Activated T-cell treated with anti-CD3 and anti-CD28 coated beads, Interleukin-2, amount 50 U/mL, for 72 hours (primary cell): Measurements from ENCODE around the gene SPX. TPM values are rescaled to one million over a fixed set of nuclear protein-coding genes. Genes with fewer than 3 reads are reported as not detected.

Experiments used
- ATAC-seq, 2 donors: fragments of 150-1000 bp; cut with Tn5 transposase; replicated peaks in 1 of 2; 2 replicates each; pipeline ENCODE4 v1.10.0; 2021; ENCODE audit warnings: moderate library complexity in 2 of 2, mild to moderate bottlenecking in 1 of 2
- DNase-seq, 2 donors: peaks; one replicate each; pipeline ENCODE4 v3.0.0; 2021 to 2022; ENCODE audit warnings: mixed read lengths in 1 of 2
- H3K27ac Mint-ChIP-seq: one replicate; pipeline ENCODE4 v1.8.0; 2022; ENCODE audit warnings: mild to moderate bottlenecking, moderate library complexity, mixed read lengths
- H3K27me3 Mint-ChIP-seq: one replicate; pipeline ENCODE4 v1.8.0; 2022; ENCODE audit warnings: low read depth, mixed read lengths
- H3K36me3 Mint-ChIP-seq, 2 donors: one replicate each; pipeline ENCODE4 v1.8.0; 2022; ENCODE audit warnings: mixed read lengths in 2 of 2, mild to moderate bottlenecking in 1 of 2; ENCODE audit not compliant: insufficient read depth in 2 of 2
- H3K4me1 Mint-ChIP-seq: one replicate; pipeline ENCODE4 v1.8.0; 2022; ENCODE audit warnings: low read depth, mixed read lengths
- H3K4me3 Mint-ChIP-seq, 2 donors: one replicate each; pipeline ENCODE4 v1.8.0; 2022; ENCODE audit warnings: mild to moderate bottlenecking in 2 of 2, mixed read lengths in 2 of 2, moderate library complexity in 2 of 2
- H3K9me3 Mint-ChIP-seq, 2 donors: one replicate each; pipeline ENCODE4 v1.8.0; 2022; ENCODE audit warnings: mixed read lengths in 2 of 2
- total RNA-seq, 2 donors: library from RNA; stranded (reverse); gene quantifications; one replicate each; pipeline ENCODE4 v1.2.3, GENCODE V29; 2022

SPX gene, protein sequence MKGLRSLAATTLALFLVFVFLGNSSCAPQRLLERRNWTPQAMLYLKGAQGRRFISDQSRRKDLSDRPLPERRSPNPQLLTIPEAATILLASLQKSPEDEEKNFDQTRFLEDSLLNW
- total RNA-seq = 1 to 10 TPM; 1.6 to 2.8 TPM

DNA sequence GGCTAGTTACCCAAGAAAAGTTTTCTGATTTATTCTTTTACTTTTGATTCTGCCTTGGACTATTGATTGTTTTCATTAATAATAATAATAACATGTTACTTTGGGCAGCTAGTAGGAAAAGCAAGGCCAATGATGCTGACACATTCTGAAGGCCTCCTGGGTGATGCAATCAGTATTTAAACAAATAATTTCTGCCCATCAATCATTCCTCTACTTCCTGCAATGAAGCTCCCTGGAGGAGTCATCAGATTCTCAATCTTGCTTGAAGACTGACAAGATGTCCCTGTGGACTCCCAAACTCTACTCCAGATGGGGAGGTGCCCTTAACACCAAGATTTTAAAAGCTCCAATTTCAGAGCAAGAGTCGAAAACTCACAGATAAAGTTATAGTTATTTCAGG is at the start of gene SPX:
SPX (plus strand) TSS at position 244 of the 400 bp plus-strand sequence. CDS start 177 bp downstream, outside the sequence.
- peaks cover 4 to 9% of the 10 kb centered on the region in 2 donors for H3K9me3 Mint-ChIP-seq
- peak within 1 kb of the TSS; percentile 82 to 88 for H3K4me3 Mint-ChIP-seq
- DNase-seq (no peak), ATAC-seq (no peak)
- H3K27me3 Mint-ChIP-seq = peaks cover 42% of the 10 kb centered on the region
- H3K27ac Mint-ChIP-seq = no peak within 1 kb of the TSS
- H3K4me1 Mint-ChIP-seq = peaks cover 12% of the 10 kb centered on the region
- H3K36me3 Mint-ChIP-seq = peaks cover 7 to 11% of the 10 kb centered on the region in 2 donors

DNA sequence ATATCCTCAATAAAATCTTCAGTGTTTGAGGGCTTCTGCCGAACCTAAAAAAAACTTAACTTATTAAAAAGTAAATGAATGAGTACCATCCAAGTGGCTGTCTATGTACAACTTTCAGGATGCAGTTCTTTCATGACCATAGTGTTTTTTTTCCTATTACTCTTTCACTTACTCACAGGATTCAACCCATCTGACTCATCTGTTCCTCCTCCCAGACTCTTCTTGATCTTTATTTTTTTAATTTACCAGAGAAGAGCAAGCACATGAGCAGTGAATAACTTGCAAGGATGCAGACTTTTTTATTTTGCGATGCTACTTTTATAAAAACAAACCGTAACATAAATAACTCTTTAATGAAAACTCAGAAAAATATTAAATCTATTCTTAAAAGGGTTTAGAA is 49.1 kb upstream of the SPX start:
- peak; percentile 75 to 76 for ATAC-seq
- peak overlapping the region in 1 of 2 donors; percentile 23 for H3K4me3 Mint-ChIP-seq
- H3K9me3 Mint-ChIP-seq = no peaks in the 10 kb centered on the region
- H3K27me3 Mint-ChIP-seq = no peaks in the 10 kb centered on the region
- H3K4me1 Mint-ChIP-seq = peaks cover 21% of the 10 kb centered on the region
- DNase-seq = no peak
- H3K27ac Mint-ChIP-seq = peak overlapping the region; percentile 89
- peaks cover 7 to 33% of the 10 kb centered on the region in 2 donors for H3K36me3 Mint-ChIP-seq

DNA sequence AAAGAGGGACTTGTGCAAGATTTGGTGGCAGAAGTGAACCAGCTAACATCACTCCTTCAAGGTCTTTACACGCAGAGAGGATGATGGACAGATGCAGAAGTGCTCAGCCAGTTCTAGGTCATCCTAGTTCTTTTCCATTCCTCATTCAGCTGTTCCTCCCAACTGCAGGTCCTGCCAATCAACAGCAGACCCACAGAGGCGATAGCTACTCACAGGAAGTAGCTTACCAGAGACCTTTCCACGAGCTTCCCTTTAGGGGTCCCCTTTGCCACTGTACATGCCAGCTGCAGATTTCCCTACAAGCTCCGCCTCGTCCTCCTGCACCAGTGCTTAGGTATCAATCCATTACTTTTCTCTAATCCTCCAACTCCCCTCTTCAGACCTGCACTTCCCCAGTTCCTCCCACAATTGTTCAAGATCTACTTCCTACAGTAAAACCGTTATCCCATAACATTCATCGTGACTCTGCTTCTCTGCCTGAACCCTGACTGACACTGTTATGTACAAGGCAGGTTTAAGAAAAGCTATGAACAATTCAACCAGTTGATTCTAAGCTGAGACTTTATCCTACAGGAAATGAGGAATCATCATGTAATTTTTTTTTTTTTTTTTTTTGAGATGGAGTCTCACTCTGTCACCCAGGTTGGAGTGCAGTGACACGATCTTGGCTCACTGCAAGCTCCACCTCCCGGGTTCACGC is 47.2 kb upstream of the SPX start:
- no peaks in the 10 kb centered on the region for H3K27me3 Mint-ChIP-seq
- peaks cover 21% of the 10 kb centered on the region for H3K4me1 Mint-ChIP-seq
- no peak overlapping the region for H3K4me3 Mint-ChIP-seq
- H3K9me3 Mint-ChIP-seq = no peaks in the 10 kb centered on the region
- ATAC-seq (no peak), DNase-seq (no peak)
- H3K27ac Mint-ChIP-seq = no peak overlapping the region
- peaks cover 5 to 20% of the 10 kb centered on the region in 2 donors for H3K36me3 Mint-ChIP-seq

DNA sequence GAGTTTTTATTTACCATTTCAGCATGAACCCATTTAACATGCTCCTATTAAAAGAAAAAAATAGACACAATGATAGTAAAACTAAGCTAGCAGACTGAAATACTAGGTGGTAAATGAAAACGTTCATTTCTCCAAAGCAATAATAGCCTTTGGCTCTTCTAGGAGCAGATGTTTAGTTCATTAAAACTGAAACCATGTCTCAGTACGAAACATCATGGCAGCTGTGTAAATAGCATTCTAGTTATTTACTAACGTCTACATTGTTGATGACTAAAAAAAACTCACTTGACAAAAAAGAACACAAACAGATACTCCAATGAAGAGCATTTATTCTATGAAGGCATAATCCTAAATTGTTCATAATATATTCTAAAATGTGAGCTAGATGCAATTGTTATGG is 42.6 kb upstream of the SPX start:
- ATAC-seq = no peak
- DNase-seq = no peak
- Mint-ChIP-seq H3K27ac (no peak overlapping the region), H3K36me3 (peaks cover 10 to 14% of the 10 kb centered on the region in 2 donors), H3K9me3 (no peaks in the 10 kb centered on the region), H3K27me3 (no peaks in the 10 kb centered on the region), H3K4me1 (no peaks in the 10 kb centered on the region), H3K4me3 (no peak overlapping the region)

DNA sequence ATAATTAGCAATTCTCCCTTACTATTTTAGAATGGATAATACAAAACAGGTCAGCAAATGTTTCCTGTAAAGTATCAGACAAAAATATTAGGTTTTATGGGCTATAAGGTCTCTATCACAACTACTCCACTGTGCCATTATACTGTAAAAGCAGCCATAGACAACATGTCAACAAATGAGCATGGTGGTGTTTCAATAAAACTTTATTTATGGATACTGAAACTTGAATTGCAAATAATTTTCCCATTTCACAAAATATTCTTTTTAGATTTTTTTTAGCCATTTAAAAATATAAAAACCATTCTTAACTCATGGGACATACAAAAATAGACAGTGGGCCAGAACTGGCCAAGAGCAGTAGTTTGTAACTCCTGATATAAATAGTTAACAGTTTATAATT is 40.1 kb upstream of the SPX start:
- DNase-seq (no peak), ATAC-seq (no peak)
- Mint-ChIP-seq H3K27ac (no peak overlapping the region), H3K4me1 (no peaks in the 10 kb centered on the region), H3K27me3 (no peaks in the 10 kb centered on the region), H3K9me3 (no peaks in the 10 kb centered on the region), H3K36me3 (peaks cover 17 to 29% of the 10 kb centered on the region in 2 donors), H3K4me3 (no peak overlapping the region)

DNA sequence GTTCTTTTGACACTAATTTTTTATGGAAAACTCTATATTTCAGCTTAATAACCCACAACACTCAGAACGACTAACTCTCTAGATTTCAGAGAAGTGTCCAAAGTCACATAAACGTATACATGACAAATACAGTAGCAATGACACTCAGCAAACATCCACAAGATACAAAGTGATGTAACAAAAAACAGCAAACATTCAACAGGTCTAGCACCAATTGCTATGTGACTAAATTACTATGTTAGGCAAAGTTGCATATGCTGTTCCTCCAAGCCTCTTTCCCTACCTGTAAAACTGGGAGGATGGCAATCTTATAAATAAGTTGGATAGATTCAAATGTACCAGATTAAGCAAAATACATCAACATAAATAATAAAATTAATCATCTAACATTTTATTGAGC is 26.3 kb upstream of the SPX start:
- no peak for DNase-seq
- H3K36me3 Mint-ChIP-seq = peaks cover 13 to 36% of the 10 kb centered on the region in 2 donors
- H3K9me3 Mint-ChIP-seq = no peaks in the 10 kb centered on the region
- no peak for ATAC-seq
- no peak overlapping the region for H3K4me3 Mint-ChIP-seq
- H3K4me1 Mint-ChIP-seq = peaks cover 26% of the 10 kb centered on the region
- peak overlapping the region; percentile 55 for H3K27ac Mint-ChIP-seq
- no peaks in the 10 kb centered on the region for H3K27me3 Mint-ChIP-seq

DNA sequence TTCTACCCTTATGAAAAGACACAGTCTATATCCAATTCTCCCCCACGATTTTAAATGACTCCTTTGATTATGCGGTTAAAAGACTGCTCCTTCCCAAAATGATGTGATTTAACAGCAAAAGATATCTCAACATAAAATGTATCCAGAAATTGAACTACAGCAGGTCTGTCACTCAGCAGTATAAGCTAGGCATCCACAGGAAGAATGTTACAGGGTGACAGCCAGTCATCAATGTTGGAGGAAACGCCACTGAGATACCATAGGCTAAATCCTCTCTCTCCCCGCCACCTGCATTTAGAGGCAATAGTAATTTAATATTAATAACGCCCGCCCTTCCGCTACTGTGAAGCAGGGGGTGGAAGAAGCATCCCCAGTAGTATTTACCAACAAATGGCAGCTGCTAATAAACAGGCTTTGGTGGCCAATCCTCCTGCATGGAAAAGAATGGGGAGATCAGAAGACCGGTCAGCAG is 25.3 kb upstream of the SPX start:
- Mint-ChIP-seq H3K27me3 (no peaks in the 10 kb centered on the region), H3K4me1 (peaks cover 34% of the 10 kb centered on the region), H3K4me3 (no peak overlapping the region), H3K36me3 (peaks cover 10 to 26% of the 10 kb centered on the region in 2 donors), H3K9me3 (no peaks in the 10 kb centered on the region), H3K27ac (no peak overlapping the region)
- ATAC-seq (no peak), DNase-seq (no peak)

DNA sequence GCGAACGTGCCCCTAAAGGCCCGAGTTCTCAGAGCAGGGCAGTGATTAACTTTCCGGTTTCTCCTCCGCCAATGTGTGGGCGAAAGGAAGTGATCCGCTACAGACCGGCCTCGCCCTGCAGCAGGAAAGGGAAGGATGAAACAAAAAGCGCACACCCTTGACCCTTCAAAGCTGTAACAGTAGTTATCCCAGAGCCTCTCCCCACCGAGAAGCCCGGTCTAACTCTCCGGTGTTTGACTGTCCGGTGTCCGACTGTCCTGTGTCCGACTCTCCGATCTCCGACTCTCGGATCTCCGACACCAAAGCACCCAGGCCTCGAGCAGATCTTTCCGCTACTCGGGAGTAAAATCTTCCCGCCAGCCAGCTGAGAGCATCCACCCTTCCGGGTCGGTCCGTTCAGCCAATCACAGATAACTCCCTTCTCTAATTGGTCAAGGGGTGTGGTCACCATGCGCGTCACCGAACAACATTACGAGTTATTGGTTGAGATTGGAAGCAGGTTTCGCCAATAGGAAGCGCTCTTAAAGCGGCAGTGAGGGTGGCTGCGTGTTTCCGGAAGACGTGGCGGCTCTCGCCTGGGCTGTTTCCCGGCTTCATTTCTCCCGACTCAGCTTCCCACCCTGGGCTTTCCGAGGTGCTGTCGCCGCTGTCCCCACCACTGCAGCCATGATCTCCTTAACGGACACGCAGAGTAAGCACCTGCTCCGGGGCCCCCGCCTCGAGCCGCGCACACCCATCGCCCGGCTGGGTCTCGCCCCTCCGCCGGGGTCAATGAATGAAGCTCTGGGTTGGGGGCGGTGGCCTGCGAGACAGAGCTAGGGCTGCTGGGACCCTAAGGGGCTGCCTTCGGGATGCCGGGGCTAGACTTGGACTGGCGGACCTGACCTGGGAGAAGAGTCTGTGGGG is 24.6 kb upstream of the SPX start, which contains the start of the genes GOLT1B and RECQL:
GOLT1B (plus strand) TSS at position 532 of the 906 bp plus-strand sequence; CDS start at position 667, 135 bp downstream.
RECQL (minus strand) TSS at position 378 of the 906 bp plus-strand sequence. CDS start 2,065 bp downstream, outside the sequence.
- no peak within 1 kb of the TSS for H3K4me3 Mint-ChIP-seq

DNA sequence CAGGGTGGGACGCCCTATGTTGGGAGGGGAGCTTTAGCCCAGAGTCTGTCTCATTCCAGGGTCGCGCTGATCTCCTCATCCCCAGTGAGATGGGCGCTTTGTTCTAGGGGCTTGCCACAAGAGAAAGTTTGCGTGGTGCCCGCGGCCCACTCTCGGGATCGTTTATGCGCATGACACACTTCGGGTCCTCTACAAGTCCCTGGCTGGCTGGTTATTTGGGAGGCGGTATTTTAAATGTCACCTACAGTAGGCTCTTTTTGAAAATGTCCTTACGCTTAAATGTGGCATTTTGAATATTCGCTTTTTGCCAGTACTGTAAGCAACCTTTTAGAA is 24.0 kb upstream of the SPX start:
- H3K9me3 Mint-ChIP-seq = no peaks in the 10 kb centered on the region
- ATAC-seq = no peak
- peak; percentile 38 to 44 for DNase-seq
- peaks cover 39% of the 10 kb centered on the region for H3K4me1 Mint-ChIP-seq
- H3K36me3 Mint-ChIP-seq = peaks cover 10 to 21% of the 10 kb centered on the region in 2 donors
- H3K27ac Mint-ChIP-seq = peak overlapping the region; percentile 98
- H3K4me3 Mint-ChIP-seq = no peak overlapping the region
- no peaks in the 10 kb centered on the region for H3K27me3 Mint-ChIP-seq

More for the DNA sequence above, 24.6 kb upstream of the SPX start, which contains the start of the genes GOLT1B and RECQL:
- peak; percentile 91 to 92 for DNase-seq
- H3K4me1 Mint-ChIP-seq = peaks cover 39% of the 10 kb centered on the region
- H3K27ac Mint-ChIP-seq = peak within 1 kb of the TSS; percentile 98
- H3K9me3 Mint-ChIP-seq = no peaks in the 10 kb centered on the region
- H3K27me3 Mint-ChIP-seq = no peaks in the 10 kb centered on the region
- ATAC-seq = peak; percentile 97 to 98
- peaks cover 10 to 26% of the 10 kb centered on the region in 2 donors for H3K36me3 Mint-ChIP-seq

DNA sequence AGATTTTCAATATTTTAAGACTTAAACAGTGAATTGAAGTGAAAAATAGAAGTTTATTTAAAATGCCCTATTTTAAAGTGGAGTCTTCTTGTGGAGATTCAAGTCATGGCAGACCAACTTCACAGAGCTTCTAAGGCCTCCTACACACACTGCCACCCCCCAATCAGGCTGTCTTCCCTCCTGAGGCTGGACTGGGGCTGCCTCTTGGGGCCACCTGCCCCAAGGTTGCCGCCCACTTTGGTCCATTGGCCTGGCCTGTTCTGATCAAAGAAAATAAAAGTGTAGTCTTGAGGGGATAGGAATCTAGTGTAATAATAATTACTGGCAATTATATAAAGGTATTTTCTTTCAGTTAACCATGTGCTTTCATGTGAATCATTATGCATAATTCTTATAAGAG is 23.2 kb upstream of the SPX start:
- no peaks in the 10 kb centered on the region for H3K27me3 Mint-ChIP-seq
- ATAC-seq = no peak
- no peak overlapping the region for H3K4me3 Mint-ChIP-seq
- H3K27ac Mint-ChIP-seq = peak overlapping the region; percentile 98
- no peak for DNase-seq
- H3K36me3 Mint-ChIP-seq = peaks cover 7 to 20% of the 10 kb centered on the region in 2 donors
- peaks cover 41% of the 10 kb centered on the region for H3K4me1 Mint-ChIP-seq
- H3K9me3 Mint-ChIP-seq = no peaks in the 10 kb centered on the region

DNA sequence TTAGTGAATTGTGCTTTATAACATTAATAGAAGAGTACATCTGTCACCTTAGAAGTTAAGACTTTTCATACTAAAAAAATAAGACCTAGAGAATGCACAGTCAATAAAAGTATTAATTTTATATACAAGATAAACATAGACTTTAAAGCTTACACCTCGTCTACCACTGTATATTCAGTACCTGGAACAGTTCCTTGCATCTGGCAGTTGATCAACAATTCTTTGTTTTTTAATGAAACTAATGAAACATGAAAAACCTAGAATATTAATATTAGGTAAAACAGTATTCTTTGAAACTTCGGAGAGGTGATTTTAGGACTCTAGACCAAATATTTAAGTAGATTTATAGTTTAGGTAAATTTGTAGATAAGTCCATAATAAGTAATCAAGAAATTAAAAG is 20.2 kb upstream of the SPX start:
- Mint-ChIP-seq H3K27me3 (no peaks in the 10 kb centered on the region), H3K4me3 (no peak overlapping the region), H3K27ac (no peak overlapping the region), H3K4me1 (peaks cover 69% of the 10 kb centered on the region), H3K36me3 (peaks cover 11 to 23% of the 10 kb centered on the region in 2 donors), H3K9me3 (no peaks in the 10 kb centered on the region)
- DNase-seq (no peak), ATAC-seq (no peak)

DNA sequence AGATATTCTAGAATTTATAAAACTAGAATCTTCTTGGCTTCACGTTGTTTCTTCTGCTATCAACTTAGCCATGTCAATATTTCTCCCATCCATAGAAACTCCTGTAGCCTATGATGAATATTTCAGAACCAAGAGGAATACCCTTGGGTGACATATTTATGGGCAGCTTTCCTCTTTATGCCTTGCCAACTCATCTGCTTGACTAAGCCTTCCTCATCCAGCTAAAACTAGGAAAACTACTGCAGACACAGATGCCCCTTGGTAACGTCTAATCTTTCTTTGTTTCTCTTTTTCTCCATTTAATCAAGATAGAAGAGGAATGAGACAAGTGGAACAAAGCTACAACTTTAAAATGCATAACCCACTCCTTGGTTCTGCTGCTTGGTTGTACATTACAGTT is 18.2 kb upstream of the SPX start:
- H3K36me3 Mint-ChIP-seq = peaks cover 11 to 24% of the 10 kb centered on the region in 2 donors
- DNase-seq (no peak), ATAC-seq (no peak)
- no peaks in the 10 kb centered on the region for H3K9me3 Mint-ChIP-seq
- no peaks in the 10 kb centered on the region for H3K27me3 Mint-ChIP-seq
- no peak overlapping the region for H3K4me3 Mint-ChIP-seq
- peak overlapping the region; percentile 90 for H3K27ac Mint-ChIP-seq
- peaks cover 64% of the 10 kb centered on the region for H3K4me1 Mint-ChIP-seq

DNA sequence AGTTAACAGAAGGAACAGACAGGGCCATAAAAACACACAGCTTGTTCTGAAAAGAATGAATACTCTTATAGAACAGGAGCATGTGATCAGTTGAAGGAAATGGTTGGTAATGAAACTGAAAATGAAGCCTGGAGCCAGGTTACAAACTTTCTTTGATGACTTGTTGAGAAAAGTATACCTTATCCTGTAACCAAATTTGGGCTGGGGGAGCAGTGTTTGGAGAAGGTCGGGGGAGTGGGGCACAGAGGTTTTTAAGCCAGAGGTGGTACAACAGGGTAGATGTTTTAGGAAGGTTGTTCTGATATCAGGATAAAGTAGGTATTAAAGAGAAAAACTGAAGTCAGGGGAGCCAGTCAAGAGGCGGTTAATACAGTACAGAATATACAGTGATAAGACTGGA is 16.3 kb upstream of the SPX start:
- Mint-ChIP-seq H3K27me3 (no peaks in the 10 kb centered on the region), H3K36me3 (peaks cover 11 to 26% of the 10 kb centered on the region in 2 donors), H3K27ac (peak overlapping the region; percentile 96), H3K4me1 (peaks cover 45% of the 10 kb centered on the region), H3K9me3 (no peaks in the 10 kb centered on the region), H3K4me3 (peak overlapping the region; percentile 77 to 86)
- ATAC-seq = peak; percentile 87 to 96
- DNase-seq = peak in 1 of 2 donors; percentile 19
